ENCODE data around the gene MMP14. TPM values are rescaled to one million over a fixed set of nuclear protein-coding genes. Genes with fewer than 3 reads are reported as not detected.
"Not testable (repeated sequence)": the region's sequence is repeated elsewhere in the genome, so short reads cannot be mapped to it uniquely, and the experiment has no call there.

Gene MMP14
- total RNA-seq: 24.6 and 48.1 TPM in 2 replicates
- polyA plus RNA-seq: 1.8 and 6.3 TPM in 2 replicates

- TF ChIP-seq, protein P1, sequence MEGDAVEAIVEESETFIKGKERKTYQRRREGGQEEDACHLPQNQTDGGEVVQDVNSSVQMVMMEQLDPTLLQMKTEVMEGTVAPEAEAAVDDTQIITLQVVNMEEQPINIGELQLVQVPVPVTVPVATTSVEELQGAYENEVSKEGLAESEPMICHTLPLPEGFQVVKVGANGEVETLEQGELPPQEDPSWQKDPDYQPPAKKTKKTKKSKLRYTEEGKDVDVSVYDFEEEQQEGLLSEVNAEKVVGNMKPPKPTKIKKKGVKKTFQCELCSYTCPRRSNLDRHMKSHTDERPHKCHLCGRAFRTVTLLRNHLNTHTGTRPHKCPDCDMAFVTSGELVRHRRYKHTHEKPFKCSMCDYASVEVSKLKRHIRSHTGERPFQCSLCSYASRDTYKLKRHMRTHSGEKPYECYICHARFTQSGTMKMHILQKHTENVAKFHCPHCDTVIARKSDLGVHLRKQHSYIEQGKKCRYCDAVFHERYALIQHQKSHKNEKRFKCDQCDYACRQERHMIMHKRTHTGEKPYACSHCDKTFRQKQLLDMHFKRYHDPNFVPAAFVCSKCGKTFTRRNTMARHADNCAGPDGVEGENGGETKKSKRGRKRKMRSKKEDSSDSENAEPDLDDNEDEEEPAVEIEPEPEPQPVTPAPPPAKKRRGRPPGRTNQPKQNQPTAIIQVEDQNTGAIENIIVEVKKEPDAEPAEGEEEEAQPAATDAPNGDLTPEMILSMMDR (IDR thresholded peaks at IDR 0.05; ENCODE audit: low read depth, low read length): peak; percentile 67
- peaks cover 11% of the 10 kb centered on the region for H3K4me1 ChIP-seq (ENCODE audit: low read depth)
- no peaks in the 10 kb centered on the region for H3K27me3 ChIP-seq
- no peaks in the 10 kb centered on the region for H3K9me3 ChIP-seq (ENCODE audit: low read depth)
- H3K27ac ChIP-seq: no peak within 1 kb of the TSS
- peak within 1 kb of the TSS; percentile 60 for H3K4me3 ChIP-seq
- H3K36me3 ChIP-seq: peaks cover 12% of the 10 kb centered on the region
- peak in 1 of 2 donors; percentile 95 for DNase-seq (ENCODE audit: low read depth in 1 of 2, low spot score in 1 of 2)
Measured at GRCh38 chr14:22836301-22837113, at the start of gene MMP14. TSS of gene MMP14 (plus strand) at chr14:22836585. CDS start at chr14:22836818, 233 bp downstream.

- Histone ChIP-seq H3K27me3 (no peaks in the 10 kb centered on the region), H3K9me3 (ENCODE audit: low read depth) (no peaks in the 10 kb centered on the region), H3K27ac (no peak overlapping the region), H3K4me1 (ENCODE audit: low read depth) (no peaks in the 10 kb centered on the region), H3K36me3 (no peaks in the 10 kb centered on the region), H3K4me3 (no peak overlapping the region)
- TF ChIP-seq, protein P1 (IDR thresholded peaks at IDR 0.05; ENCODE audit: low read depth, low read length): no peak
- DNase-seq (ENCODE audit: low read depth in 1 of 2, low spot score in 1 of 2): no peak
Measured at GRCh38 chr14:22786685-22787084, 49.7 kb upstream of the MMP14 start.

GRCh38 chr14:22791301-22791700 lies 45.1 kb upstream of the MMP14 start:
- H3K9me3 ChIP-seq (ENCODE audit: low read depth): no peaks in the 10 kb centered on the region
- H3K4me3 ChIP-seq: no peak overlapping the region
- no peaks in the 10 kb centered on the region for H3K36me3 ChIP-seq
- TF ChIP-seq, protein P1 (IDR thresholded peaks at IDR 0.05; ENCODE audit: low read depth, low read length): no peak
- peak in 1 of 2 donors; percentile 43 for DNase-seq (ENCODE audit: low read depth in 1 of 2, low spot score in 1 of 2)
- H3K27ac ChIP-seq: no peak overlapping the region
- H3K27me3 ChIP-seq: no peaks in the 10 kb centered on the region
- H3K4me1 ChIP-seq (ENCODE audit: low read depth): no peaks in the 10 kb centered on the region

DNA sequence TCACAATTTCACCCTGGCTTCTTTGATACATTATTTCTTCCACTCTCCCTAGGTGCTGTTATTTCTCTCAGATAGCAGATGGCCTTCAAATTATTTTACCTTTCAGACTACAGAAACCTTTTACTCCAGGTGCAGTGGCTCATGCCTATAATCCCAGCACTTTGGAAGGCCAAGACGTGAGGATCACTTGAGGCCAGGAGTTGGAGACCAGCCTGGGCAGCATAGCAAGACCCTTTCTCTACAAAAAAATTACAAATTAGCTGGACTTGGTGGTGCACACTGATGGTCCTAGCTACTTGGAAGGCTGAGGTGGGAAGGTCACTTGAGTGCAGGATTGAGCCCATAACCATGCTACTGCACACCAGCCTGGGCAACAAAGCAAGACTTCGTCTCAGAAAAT lies 44.2 kb upstream of the MMP14 start:
- H3K27ac ChIP-seq: no peak overlapping the region
- peaks cover under 1% of the 10 kb centered on the region for H3K4me1 ChIP-seq (ENCODE audit: low read depth)
- TF ChIP-seq, protein P1 (IDR thresholded peaks at IDR 0.05; ENCODE audit: low read depth, low read length): no peak

DNA sequence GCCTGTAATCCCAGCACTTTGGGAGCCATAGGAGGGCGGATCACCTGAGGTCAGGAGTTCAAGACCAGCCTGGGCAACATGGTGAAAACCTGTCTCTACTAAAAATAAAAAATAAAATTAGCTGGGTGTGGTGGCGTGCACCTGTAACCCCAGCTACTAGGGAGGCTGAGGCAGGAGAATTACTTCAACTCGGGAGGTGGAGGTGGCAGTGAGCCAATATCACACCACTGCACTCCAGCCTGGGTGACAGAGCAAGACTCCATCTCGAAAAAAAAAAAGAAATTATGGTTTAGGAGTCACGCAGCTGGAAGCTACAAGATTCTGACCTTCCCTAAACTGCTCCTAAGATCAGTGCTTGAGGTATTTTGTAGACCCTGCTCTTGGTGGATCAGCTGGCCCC lies 42.8 kb upstream of the MMP14 start:
- not testable (repeated sequence) for H3K36me3 ChIP-seq; H3K27ac ChIP-seq; H3K4me1 ChIP-seq (ENCODE audit: low read depth); DNase-seq (ENCODE audit: low read depth in 1 of 2, low spot score in 1 of 2); H3K27me3 ChIP-seq; H3K9me3 ChIP-seq (ENCODE audit: low read depth); H3K4me3 ChIP-seq

More for the DNA sequence above, 44.2 kb upstream of the MMP14 start:
- Histone ChIP-seq H3K9me3 (ENCODE audit: low read depth) (no peaks in the 10 kb centered on the region), H3K36me3 (no peaks in the 10 kb centered on the region), H3K27me3 (no peaks in the 10 kb centered on the region), H3K4me3 (no peak overlapping the region)
- no peak for DNase-seq (ENCODE audit: low read depth in 1 of 2, low spot score in 1 of 2)

DNA sequence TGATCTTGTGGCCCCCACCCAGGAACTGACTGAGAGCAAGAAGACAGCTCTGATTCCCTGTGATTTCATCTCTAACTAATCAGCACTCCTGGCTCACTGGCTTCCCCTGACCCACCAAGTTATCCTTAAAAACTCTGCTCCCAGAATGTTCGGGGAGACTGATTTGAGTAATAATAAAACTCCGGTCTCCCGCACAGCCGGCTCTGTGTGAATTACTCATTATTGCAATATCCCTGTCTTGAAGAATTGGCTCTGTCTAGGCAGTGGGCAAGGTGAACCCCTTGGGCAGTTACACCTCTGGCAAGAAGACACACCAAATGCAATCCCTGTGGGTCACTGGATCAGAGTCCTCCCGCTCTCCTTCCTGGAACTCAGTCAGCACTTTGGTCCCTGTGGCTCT lies 42.4 kb upstream of the MMP14 start:
- Histone ChIP-seq H3K27me3 (no peaks in the 10 kb centered on the region), H3K4me1 (ENCODE audit: low read depth) (peaks cover 3% of the 10 kb centered on the region), H3K27ac (no peak overlapping the region), H3K36me3 (no peaks in the 10 kb centered on the region), H3K4me3 (no peak overlapping the region), H3K9me3 (ENCODE audit: low read depth) (no peaks in the 10 kb centered on the region)
- TF ChIP-seq, protein P1 (IDR thresholded peaks at IDR 0.05; ENCODE audit: low read depth, low read length): no peak
- no peak for DNase-seq (ENCODE audit: low read depth in 1 of 2, low spot score in 1 of 2)
